GM13977 (cell line): ENCODE measurements around the gene ATP13A4.

ENCODE experiments used
- DNase-seq: peaks from one replicate; pipeline ENCODE4 v3.0.0; 2012; ENCODE audit warnings: low spot score
- CTCF ChIP-seq: IDR thresholded peaks from 2 replicates; pipeline ENCODE4 v1.5.1; 2012; ENCODE audit warnings: mild to moderate bottlenecking, control low read depth; ENCODE audit not compliant: insufficient read depth; ENCODE audit errors: extremely low read depth, missing control alignments
- in situ Hi-C: fragments of 300-500 bp; cut with MboI; formaldehyde crosslinking; loops from one replicate; pipeline ENCODE4 v1.12.0; 2022; ENCODE audit warnings: low sequenced_read_pairs, low pct_unique_long_range_greater_than_20kb, mixed read lengths, inconsistent platforms; ENCODE audit not compliant: unreplicated experiment

The ATP13A4 gene, protein sequence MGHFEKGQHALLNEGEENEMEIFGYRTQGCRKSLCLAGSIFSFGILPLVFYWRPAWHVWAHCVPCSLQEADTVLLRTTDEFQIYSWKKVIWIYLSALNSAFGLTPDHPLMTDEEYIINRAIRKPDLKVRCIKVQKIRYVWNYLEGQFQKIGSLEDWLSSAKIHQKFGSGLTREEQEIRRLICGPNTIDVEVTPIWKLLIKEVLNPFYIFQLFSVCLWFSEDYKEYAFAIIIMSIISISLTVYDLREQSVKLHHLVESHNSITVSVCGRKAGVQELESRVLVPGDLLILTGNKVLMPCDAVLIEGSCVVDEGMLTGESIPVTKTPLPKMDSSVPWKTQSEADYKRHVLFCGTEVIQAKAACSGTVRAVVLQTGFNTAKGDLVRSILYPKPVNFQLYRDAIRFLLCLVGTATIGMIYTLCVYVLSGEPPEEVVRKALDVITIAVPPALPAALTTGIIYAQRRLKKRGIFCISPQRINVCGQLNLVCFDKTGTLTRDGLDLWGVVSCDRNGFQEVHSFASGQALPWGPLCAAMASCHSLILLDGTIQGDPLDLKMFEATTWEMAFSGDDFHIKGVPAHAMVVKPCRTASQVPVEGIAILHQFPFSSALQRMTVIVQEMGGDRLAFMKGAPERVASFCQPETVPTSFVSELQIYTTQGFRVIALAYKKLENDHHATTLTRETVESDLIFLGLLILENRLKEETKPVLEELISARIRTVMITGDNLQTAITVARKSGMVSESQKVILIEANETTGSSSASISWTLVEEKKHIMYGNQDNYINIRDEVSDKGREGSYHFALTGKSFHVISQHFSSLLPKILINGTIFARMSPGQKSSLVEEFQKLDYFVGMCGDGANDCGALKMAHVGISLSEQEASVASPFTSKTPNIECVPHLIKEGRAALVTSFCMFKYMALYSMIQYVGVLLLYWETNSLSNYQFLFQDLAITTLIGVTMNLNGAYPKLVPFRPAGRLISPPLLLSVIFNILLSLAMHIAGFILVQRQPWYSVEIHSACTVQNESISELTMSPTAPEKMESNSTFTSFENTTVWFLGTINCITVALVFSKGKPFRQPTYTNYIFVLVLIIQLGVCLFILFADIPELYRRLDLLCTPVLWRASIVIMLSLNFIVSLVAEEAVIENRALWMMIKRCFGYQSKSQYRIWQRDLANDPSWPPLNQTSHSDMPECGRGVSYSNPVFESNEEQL

GRCh38 chr3:193554811-193555210 is at the start of gene ATP13A4:
TSS of gene ATP13A4 (minus strand) at chr3:193554895. CDS start at chr3:193554799, 96 bp downstream.
- TF ChIP-seq CTCF = no peak
- no peak for DNase-seq
- in situ Hi-C loops = loop anchor here (25.0 kb wide), 4 partner anchors 368 to 993 kb away; no protein-coding TSS in a partner anchor

DNA sequence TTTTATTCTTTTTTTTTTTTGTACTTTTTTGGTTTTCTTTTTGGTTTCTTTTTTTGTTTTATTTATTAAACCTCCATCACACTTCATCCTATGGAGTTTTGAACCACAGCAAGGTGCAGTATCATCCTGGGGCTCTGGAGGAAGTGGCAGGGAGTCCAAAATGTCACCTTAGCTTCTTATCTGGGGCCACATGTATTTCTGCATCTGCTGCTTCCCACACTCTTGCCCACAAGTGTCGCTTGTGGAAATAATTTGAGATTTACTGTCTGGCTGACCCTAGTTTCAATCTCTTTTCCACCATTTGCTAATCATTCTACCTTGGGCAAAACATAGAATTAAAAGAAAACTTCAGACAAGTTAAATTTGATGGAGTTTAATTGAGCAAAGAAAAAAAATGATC is 44.7 kb upstream of the ATP13A4 start:
- in situ Hi-C loops = no loop called here

GRCh38 chr3:193598202-193598601 is 43.5 kb upstream of the ATP13A4 start:
- DNase-seq = no peak
- no peak for TF ChIP-seq CTCF
- in situ Hi-C loops = no loop called here

More for the DNA sequence above, 44.7 kb upstream of the ATP13A4 start:
- TF ChIP-seq CTCF = no peak
- no peak for DNase-seq

DNA sequence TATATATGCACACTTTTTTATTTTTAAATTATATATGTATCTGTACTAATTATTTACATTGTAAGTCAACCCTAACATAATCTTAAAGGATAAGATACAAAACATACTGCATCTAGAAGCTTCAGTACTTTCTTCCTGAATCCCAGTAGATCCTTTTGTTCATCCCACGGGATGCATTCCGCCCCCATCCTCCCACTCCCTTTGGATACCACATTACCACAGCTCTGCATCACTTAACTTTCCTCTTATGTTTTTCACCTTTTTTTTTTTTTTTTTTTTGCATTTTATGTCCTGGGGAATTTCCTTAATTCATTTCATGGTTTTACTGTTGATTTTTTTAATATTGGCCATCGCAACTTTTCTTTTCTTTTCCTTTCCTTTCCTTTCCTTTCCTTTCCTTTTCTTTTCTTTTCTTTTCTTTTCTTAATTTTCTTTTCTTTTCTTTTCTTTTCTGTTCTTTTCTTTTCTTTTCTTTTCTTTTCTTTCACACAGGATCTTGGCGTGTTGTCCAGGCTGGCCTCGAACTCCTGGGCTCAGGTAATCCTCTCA is 41.3 kb upstream of the ATP13A4 start:
- no peak for TF ChIP-seq CTCF
- DNase-seq = no peak
- in situ Hi-C loops = no loop called here

GRCh38 chr3:193594946-193595689 is 40.4 kb upstream of the ATP13A4 start:
- in situ Hi-C loops = no loop called here
- no peak for DNase-seq
- no peak for TF ChIP-seq CTCF
